Immature natural killer cell (primary cell): ENCODE results near the gene NDUFB11. TPM values are rescaled to one million over a fixed set of nuclear protein-coding genes. Genes with fewer than 3 reads are reported as not detected.

Experiments used
- DNase-seq, 3 donors: peaks; one replicate each; pipeline ENCODE4 v3.0.0; 2022; ENCODE audit warnings: mixed read lengths in 1 of 3
- H3K27ac Mint-ChIP-seq, 6 donors: one replicate each; pipeline ENCODE4 v1.8.0; 2020; ENCODE audit warnings: mixed read lengths in 6 of 6, mild to moderate bottlenecking in 5 of 6, inconsistent platforms in 4 of 6, moderate library complexity in 3 of 6
- H3K27me3 Mint-ChIP-seq, 3 donors: one replicate each; pipeline ENCODE4 v1.8.0; 2020 to 2021; ENCODE audit warnings: low read depth in 3 of 3, mild to moderate bottlenecking in 3 of 3, mixed read lengths in 3 of 3, moderate library complexity in 3 of 3, inconsistent platforms in 1 of 3
- H3K36me3 Mint-ChIP-seq, 3 donors: one replicate each; pipeline ENCODE4 v1.8.0; 2020; ENCODE audit warnings: mixed read lengths in 3 of 3, inconsistent platforms in 2 of 3, mild to moderate bottlenecking in 2 of 3
- H3K4me1 Mint-ChIP-seq, 2 donors: one replicate each; pipeline ENCODE4 v1.8.0; 2020; ENCODE audit warnings: inconsistent platforms in 2 of 2, mild to moderate bottlenecking in 2 of 2, mixed read lengths in 2 of 2, moderate library complexity in 1 of 2
- H3K4me3 Mint-ChIP-seq, 5 donors: one replicate each; pipeline ENCODE4 v1.8.0; 2020; ENCODE audit warnings: mild to moderate bottlenecking in 5 of 5, mixed read lengths in 5 of 5, inconsistent platforms in 3 of 5, moderate library complexity in 3 of 5
- H3K9me3 Mint-ChIP-seq, 6 donors: one replicate each; pipeline ENCODE4 v1.8.0; 2020; ENCODE audit warnings: mild to moderate bottlenecking in 6 of 6, mixed read lengths in 6 of 6, inconsistent platforms in 4 of 6, moderate library complexity in 3 of 6
- polyA plus RNA-seq, 3 donors: library from polyadenylated mRNA; unstranded; fragments of 300-500 nt; fragmentation: Illumina TruSeq; gene quantifications; one replicate each; pipeline ENCODE4 v1.2.3, GENCODE V29; 2021

NDUFB11 gene
- polyA plus RNA-seq, 3 donors from 2014 or later, result 124 to 208 (median 151) TPM

- H3K4me1 Mint-ChIP-seq, result no peaks in the 10 kb centered on the region
- no peak overlapping the region for H3K27ac Mint-ChIP-seq
- no peaks in the 10 kb centered on the region for H3K36me3 Mint-ChIP-seq
- H3K4me3 Mint-ChIP-seq, result no peak overlapping the region
- no peaks in the 10 kb centered on the region for H3K9me3 Mint-ChIP-seq
- peaks cover 3 to 6% (median 5%) of the 10 kb centered on the region in 3 donors for H3K27me3 Mint-ChIP-seq
- no peak for DNase-seq
Measured at GRCh38 chrX:47170861-47171692, 26.6 kb upstream of the NDUFB11 start.

- Mint-ChIP-seq H3K36me3 (no peaks in the 10 kb centered on the region), H3K4me3 (no peak overlapping the region), H3K27ac (no peak overlapping the region), H3K4me1 (no peaks in the 10 kb centered on the region), H3K27me3 (peaks cover 3 to 6% (median 5%) of the 10 kb centered on the region in 3 donors), H3K9me3 (no peaks in the 10 kb centered on the region)
- DNase-seq, result no peak
Measured at GRCh38 chrX:47169726-47170515, 25.4 kb upstream of the NDUFB11 start.

- H3K27ac Mint-ChIP-seq, result no peak overlapping the region
- H3K4me3 Mint-ChIP-seq, result no peak overlapping the region
- H3K9me3 Mint-ChIP-seq, result no peaks in the 10 kb centered on the region
- no peaks in the 10 kb centered on the region for H3K4me1 Mint-ChIP-seq
- DNase-seq, result no peak
- peaks cover 3 to 7% (median 6%) of the 10 kb centered on the region in 3 donors for H3K27me3 Mint-ChIP-seq
- no peaks in the 10 kb centered on the region for H3K36me3 Mint-ChIP-seq
Measured at GRCh38 chrX:47169273-47169672, 24.8 kb upstream of the NDUFB11 start.

GRCh38 chrX:47168495-47169073 is 24.1 kb upstream of the NDUFB11 start:
- peak overlapping the region in 2 of 6 donors; percentile 23 to 45 for H3K27ac Mint-ChIP-seq
- H3K36me3 Mint-ChIP-seq, result no peaks in the 10 kb centered on the region
- no peak overlapping the region for H3K4me3 Mint-ChIP-seq
- no peaks in the 10 kb centered on the region for H3K9me3 Mint-ChIP-seq
- H3K27me3 Mint-ChIP-seq, result peaks cover 1 to 3% (median 2%) of the 10 kb centered on the region in 3 donors
- DNase-seq, result no peak
- no peaks in the 10 kb centered on the region for H3K4me1 Mint-ChIP-seq

GRCh38 chrX:47166126-47166525 is 21.6 kb upstream of the NDUFB11 start:
- Mint-ChIP-seq H3K4me1 (peaks cover 0 to 1% of the 10 kb centered on the region in 2 donors), H3K36me3 (no peaks in the 10 kb centered on the region), H3K9me3 (no peaks in the 10 kb centered on the region), H3K27me3 (peaks cover 1 to 3% (median 2%) of the 10 kb centered on the region in 3 donors), H3K27ac (no peak overlapping the region), H3K4me3 (no peak overlapping the region)
- no peak for DNase-seq

GRCh38 chrX:47164420-47164819 is 19.9 kb upstream of the NDUFB11 start:
- peaks cover 0 to 1% of the 10 kb centered on the region in 2 donors for H3K4me1 Mint-ChIP-seq
- H3K27me3 Mint-ChIP-seq, result peaks cover 2 to 3% (median 2%) of the 10 kb centered on the region in 3 donors
- H3K36me3 Mint-ChIP-seq, result peaks cover 0 to 1% (median 0%) of the 10 kb centered on the region in 3 donors
- peak overlapping the region in 1 of 6 donors; percentile 50 for H3K27ac Mint-ChIP-seq
- H3K9me3 Mint-ChIP-seq, result no peaks in the 10 kb centered on the region
- DNase-seq, result no peak
- H3K4me3 Mint-ChIP-seq, result no peak overlapping the region

- Mint-ChIP-seq H3K36me3 (peaks cover 0 to 3% (median 0%) of the 10 kb centered on the region in 3 donors), H3K9me3 (no peaks in the 10 kb centered on the region), H3K27me3 (peaks cover 0 to 2% (median 2%) of the 10 kb centered on the region in 3 donors), H3K27ac (no peak overlapping the region), H3K4me1 (peaks cover 0 to 1% of the 10 kb centered on the region in 2 donors), H3K4me3 (no peak overlapping the region)
- DNase-seq, result no peak
Measured at GRCh38 chrX:47162927-47163583, 18.6 kb upstream of the NDUFB11 start.

GRCh38 chrX:47160781-47161180 is 16.3 kb upstream of the NDUFB11 start:
- Mint-ChIP-seq H3K9me3 (no peaks in the 10 kb centered on the region), H3K36me3 (peaks cover 0 to 3% (median 0%) of the 10 kb centered on the region in 3 donors), H3K4me3 (no peak overlapping the region), H3K27me3 (peaks cover 2 to 6% (median 6%) of the 10 kb centered on the region in 3 donors), H3K27ac (no peak overlapping the region), H3K4me1 (peaks cover 1 to 14% of the 10 kb centered on the region in 2 donors)
- DNase-seq, result no peak

GRCh38 chrX:47158781-47159180 is 14.3 kb upstream of the NDUFB11 start:
- Mint-ChIP-seq H3K27me3 (peaks cover 0 to 6% (median 6%) of the 10 kb centered on the region in 3 donors), H3K9me3 (no peaks in the 10 kb centered on the region), H3K4me1 (peaks cover 1 to 14% of the 10 kb centered on the region in 2 donors), H3K27ac (no peak overlapping the region), H3K4me3 (no peak overlapping the region), H3K36me3 (peaks cover 0 to 3% (median 0%) of the 10 kb centered on the region in 3 donors)
- no peak for DNase-seq

- H3K4me3 Mint-ChIP-seq, result no peak overlapping the region
- H3K9me3 Mint-ChIP-seq, result no peaks in the 10 kb centered on the region
- peak overlapping the region in 2 of 6 donors; percentile 21 to 67 for H3K27ac Mint-ChIP-seq
- H3K36me3 Mint-ChIP-seq, result peaks cover 0 to 3% (median 0%) of the 10 kb centered on the region in 3 donors
- peaks cover 1 to 14% of the 10 kb centered on the region in 2 donors for H3K4me1 Mint-ChIP-seq
- H3K27me3 Mint-ChIP-seq, result peaks cover 0 to 6% (median 6%) of the 10 kb centered on the region in 3 donors
- DNase-seq, result peak in 1 of 3 donors; percentile 5
Measured at GRCh38 chrX:47158131-47158530, 13.6 kb upstream of the NDUFB11 start.

- peaks cover 0 to 14% of the 10 kb centered on the region in 2 donors for H3K4me1 Mint-ChIP-seq
- H3K4me3 Mint-ChIP-seq, result peak overlapping the region in 1 of 5 donors; percentile 33
- peak; percentile 22 to 31 (median 29) for DNase-seq
- peaks cover 0 to 6% (median 6%) of the 10 kb centered on the region in 3 donors for H3K27me3 Mint-ChIP-seq
- peaks cover 0 to 3% (median 0%) of the 10 kb centered on the region in 3 donors for H3K36me3 Mint-ChIP-seq
- no peaks in the 10 kb centered on the region for H3K9me3 Mint-ChIP-seq
- peak overlapping the region in 4 of 6 donors; percentile 45 to 66 (median 51) for H3K27ac Mint-ChIP-seq
Measured at GRCh38 chrX:47156611-47157520, 12.4 kb upstream of the NDUFB11 start.

GRCh38 chrX:47151435-47151834 is 6.9 kb upstream of the NDUFB11 start:
- peaks cover 13 to 21% of the 10 kb centered on the region in 2 donors for H3K4me1 Mint-ChIP-seq
- H3K27me3 Mint-ChIP-seq, result peaks cover 0 to 3% (median 2%) of the 10 kb centered on the region in 3 donors
- no peak overlapping the region for H3K27ac Mint-ChIP-seq
- no peaks in the 10 kb centered on the region for H3K36me3 Mint-ChIP-seq
- H3K4me3 Mint-ChIP-seq, result no peak overlapping the region
- H3K9me3 Mint-ChIP-seq, result no peaks in the 10 kb centered on the region
- no peak for DNase-seq
